GM10266 (cell line): Measurements from ENCODE around the gene HIVEP3.

Source experiments
- DNase-seq: peaks from one replicate; pipeline ENCODE4 v3.0.0; 2012; ENCODE audit errors: extremely low spot score
- CTCF ChIP-seq: IDR thresholded peaks from 2 replicates; pipeline ENCODE4 v1.5.1; 2012; ENCODE audit warnings: mild to moderate bottlenecking, low read depth; ENCODE audit not compliant: control insufficient read depth, insufficient read depth; ENCODE audit errors: missing control alignments

The HIVEP3 gene

GRCh38 chr1:41902159-41902577 lies 16.6 kb downstream of the HIVEP3 start:
- TF ChIP-seq CTCF, result no peak
- no peak for DNase-seq

- TF ChIP-seq CTCF, result no peak
- DNase-seq, result no peak
Observed at GRCh38 chr1:41901551-41901950, 17.2 kb downstream of the HIVEP3 start.

GRCh38 chr1:41900603-41901444 lies 17.9 kb downstream of the HIVEP3 start:
- no peak for TF ChIP-seq CTCF
- no peak for DNase-seq

- TF ChIP-seq CTCF, result no peak
- DNase-seq, result no peak
Observed at GRCh38 chr1:41898191-41898713, 20.5 kb downstream of the HIVEP3 start.

GRCh38 chr1:41895552-41895951 lies 23.2 kb downstream of the HIVEP3 start:
- TF ChIP-seq CTCF, result no peak
- DNase-seq, result no peak

- DNase-seq, result no peak
- TF ChIP-seq CTCF, result no peak
Observed at GRCh38 chr1:41894808-41895483, 23.8 kb downstream of the HIVEP3 start.

- no peak for DNase-seq
- no peak for TF ChIP-seq CTCF
Observed at GRCh38 chr1:41894101-41894807, 24.5 kb downstream of the HIVEP3 start.
